Chondrocyte (in vitro differentiated cells): ENCODE data around the gene CGB7. TPM values are rescaled to one million over a fixed set of nuclear protein-coding genes. Genes with fewer than 3 reads are reported as not detected.
A peak's percentile ranks its signal among the peaks of the same experiment; 100 is the strongest.
"Not testable (repeated sequence)": the region's sequence is repeated elsewhere in the genome, so short reads cannot be mapped to it uniquely, and the experiment has no call there.

Experiments used
- DNase-seq: peaks from one replicate; pipeline ENCODE4 v3.0.0; 2021; ENCODE audit warnings: mixed read lengths, low spot score
- H3K27ac Mint-ChIP-seq: one replicate; pipeline ENCODE4 v1.8.0; 2021; ENCODE audit warnings: mild to moderate bottlenecking, moderate library complexity, mixed read lengths; ENCODE audit not compliant: unreplicated experiment
- H3K27me3 Mint-ChIP-seq: 2 replicates; pipeline ENCODE4 v1.8.0; 2021; ENCODE audit warnings: low read depth, mixed read lengths
- H3K36me3 Mint-ChIP-seq: 2 replicates; pipeline ENCODE4 v1.8.0; 2021; ENCODE audit warnings: low read depth, mixed read lengths
- H3K4me1 Mint-ChIP-seq: 2 replicates; pipeline ENCODE4 v1.8.0; 2021; ENCODE audit warnings: low read depth, mild to moderate bottlenecking, mixed read lengths
- H3K4me3 Mint-ChIP-seq: one replicate; pipeline ENCODE4 v1.8.0; 2021; ENCODE audit warnings: mild to moderate bottlenecking, moderate library complexity, mixed read lengths; ENCODE audit not compliant: unreplicated experiment
- H3K9me3 Mint-ChIP-seq: 2 replicates; pipeline ENCODE4 v1.8.0; 2021; ENCODE audit warnings: low read depth, mixed read lengths
- CTCF ChIP-seq: fragments of 200-600 bp; sonication (generic); IDR thresholded peaks from 2 replicates; pipeline ENCODE4 v1.5.0; 2021; ENCODE audit warnings: antibody characterized with exemption, mild to moderate bottlenecking, moderate library complexity
- total RNA-seq: library from RNA; stranded (reverse); gene quantifications from 3 replicates; pipeline ENCODE4 v1.2.1, GENCODE V29; 2021

CGB7 gene
- total RNA-seq, 1 donor from 2014 or later = 0.52 TPM

- no peak for TF ChIP-seq CTCF
- no peaks in the 10 kb centered on the region for H3K27me3 Mint-ChIP-seq
- no peak for DNase-seq
Measured at GRCh38 chr19:49081273-49081672, 23.7 kb upstream of the CGB7 start.

DNA sequence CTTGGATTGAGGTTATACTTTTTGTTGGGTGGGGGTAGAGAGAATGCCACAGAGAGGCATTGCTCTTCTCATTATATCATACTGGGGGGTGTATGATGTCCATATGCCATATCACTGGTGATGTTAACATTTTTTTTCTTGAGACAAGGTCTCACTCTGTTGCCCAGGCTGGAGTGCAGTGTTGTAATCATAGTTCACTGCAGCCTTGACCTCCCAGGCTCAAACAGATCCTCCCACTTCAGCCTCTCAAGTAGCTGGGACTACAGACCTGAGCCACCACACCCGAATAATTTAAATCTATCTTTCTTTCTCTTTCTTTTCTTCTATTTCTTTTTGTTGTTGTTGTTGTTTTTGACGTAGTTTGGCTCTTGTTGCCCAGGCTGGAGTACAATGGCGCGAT is 22.8 kb upstream of the CGB7 start:
- Mint-ChIP-seq H3K27ac (no peak overlapping the region), H3K9me3 (no peaks in the 10 kb centered on the region), H3K4me3 (no peak overlapping the region), H3K27me3 (no peaks in the 10 kb centered on the region), H3K36me3 (no peaks in the 10 kb centered on the region), H3K4me1 (peaks cover 8% of the 10 kb centered on the region)
- DNase-seq = no peak
- no peak for TF ChIP-seq CTCF

More at GRCh38 chr19:49081273-49081672, 23.7 kb upstream of the CGB7 start:
- H3K4me3 Mint-ChIP-seq = no peak overlapping the region
- no peaks in the 10 kb centered on the region for H3K9me3 Mint-ChIP-seq
- peaks cover 13% of the 10 kb centered on the region for H3K4me1 Mint-ChIP-seq
- H3K27ac Mint-ChIP-seq = no peak overlapping the region
- peaks cover 1% of the 10 kb centered on the region for H3K36me3 Mint-ChIP-seq

- not testable (repeated sequence) for H3K9me3 Mint-ChIP-seq, H3K4me3 Mint-ChIP-seq, H3K36me3 Mint-ChIP-seq, H3K4me1 Mint-ChIP-seq, H3K27ac Mint-ChIP-seq, DNase-seq
- H3K27me3 Mint-ChIP-seq = peaks cover 16% of the 10 kb centered on the region
- TF ChIP-seq CTCF = peak; percentile 82
Measured at GRCh38 chr19:49074869-49075268, 17.3 kb upstream of the CGB7 start.

GRCh38 chr19:49073514-49074378 is 16.2 kb upstream of the CGB7 start:
- Mint-ChIP-seq H3K9me3 (peaks cover 6% of the 10 kb centered on the region), H3K27ac (no peak overlapping the region), H3K27me3 (peaks cover 16% of the 10 kb centered on the region), H3K36me3 (peaks cover 4% of the 10 kb centered on the region), H3K4me3 (peak overlapping the region; percentile 69), H3K4me1 (peaks cover 10% of the 10 kb centered on the region)
- no peak for DNase-seq
- peak; percentile 27 for TF ChIP-seq CTCF

- Mint-ChIP-seq H3K4me1 (peaks cover 10% of the 10 kb centered on the region), H3K27ac (no peak overlapping the region), H3K4me3 (peak overlapping the region; percentile 33), H3K27me3 (peaks cover 16% of the 10 kb centered on the region), H3K9me3 (peaks cover 6% of the 10 kb centered on the region), H3K36me3 (peaks cover 4% of the 10 kb centered on the region)
- no peak for DNase-seq
- peak; percentile 10 for TF ChIP-seq CTCF
Measured at GRCh38 chr19:49071860-49072547, 14.5 kb upstream of the CGB7 start.
